A673 (cell line): ENCODE measurements around the gene ETF1.

Experiments used
- CTCF ChIP-seq: fragments of 300-800, 200-600 bp; sonication (generic); conservative IDR thresholded peaks from 2 replicates; pipeline ENCODE4 v1.5.1; 2017; ENCODE audit warnings: low read depth, mild to moderate bottlenecking, antibody characterized with exemption, low read length, moderate library complexity, mixed read lengths
- EZH2 ChIP-seq: fragments of 200-600 bp; sonication (generic); IDR thresholded peaks from 2 replicates; pipeline ENCODE4 v1.6.1; 2017; ENCODE audit warnings: borderline replicate concordance, low read depth, mild to moderate bottlenecking, mixed read lengths, antibody characterized with exemption, low read length; ENCODE audit not compliant: poor library complexity, severe bottlenecking

- TF ChIP-seq CTCF (no peak), EZH2 (no peak)
These were observed 74.0 kb downstream of the ETF1 start for GRCh38 chr5:138468966-138469539.
